Retinal pigment epithelial cell (primary cell): ENCODE results near the gene ZNF318.

Source experiments
- DNase-seq: peaks from one replicate; pipeline ENCODE4 v3.0.0-alpha.2; 2010; ENCODE audit warnings: low read depth
- H3K4me3 ChIP-seq: 2 replicates; pipeline ENCODE4 v1.5.1; 2011; ENCODE audit warnings: mild to moderate bottlenecking, low read length, control low read depth, moderate library complexity
- CTCF ChIP-seq: conservative IDR thresholded peaks from 2 replicates; pipeline ENCODE4 v1.5.1; 2011; ENCODE audit warnings: low read depth, low read length, control low read depth, inconsistent platforms

ZNF318 gene

GRCh38 chr6:43298565-43299337 is 70.7 kb downstream of the ZNF318 start:
- no peak for TF ChIP-seq CTCF
- no peak for DNase-seq
- H3K4me3 ChIP-seq, result no peak overlapping the region

GRCh38 chr6:43297644-43298564 is 71.5 kb downstream of the ZNF318 start, which contains the start of gene SLC22A7:
Gene SLC22A7 (plus strand): TSS chr6:43298260. CDS start chr6:43298359, 99 bp downstream.
- no peak for DNase-seq
- H3K4me3 ChIP-seq, result no peak within 1 kb of the TSS

GRCh38 chr6:43296780-43297497 is 72.5 kb downstream of the ZNF318 start:
- TF ChIP-seq CTCF, result no peak
- no peak for DNase-seq
- H3K4me3 ChIP-seq, result no peak overlapping the region

More at GRCh38 chr6:43297644-43298564, 71.5 kb downstream of the ZNF318 start, which contains the start of gene SLC22A7:
- TF ChIP-seq CTCF, result no peak

- no peak for TF ChIP-seq CTCF
- no peak for DNase-seq
- no peak overlapping the region for H3K4me3 ChIP-seq
Measured at GRCh38 chr6:43295456-43295855, 74.0 kb downstream of the ZNF318 start.

GRCh38 chr6:43294536-43294935 is 74.9 kb downstream of the ZNF318 start:
- DNase-seq, result no peak
- TF ChIP-seq CTCF, result no peak
- no peak overlapping the region for H3K4me3 ChIP-seq

- DNase-seq, result no peak
- no peak for TF ChIP-seq CTCF
- H3K4me3 ChIP-seq, result no peak overlapping the region
Measured at GRCh38 chr6:43293698-43294097, 75.7 kb downstream of the ZNF318 start.
